H1 (cell line): ENCODE measurements around the gene RBFOX1. TPM values are rescaled to one million over a fixed set of nuclear protein-coding genes. Genes with fewer than 3 reads are reported as not detected.

Source experiments
- CHD7 ChIP-seq: fragments of 300-600 bp; sonication (generic); IDR thresholded peaks from 2 replicates; pipeline ENCODE4 v1.7.1; 2012; ENCODE audit warnings: low read length, moderate library complexity, mild to moderate bottlenecking, inconsistent platforms; ENCODE audit not compliant: insufficient replicate concordance
- polyA plus RNA-seq, 7 experiments: library from polyadenylated mRNA; depleted of rRNA in 3 of 7; stranded (reverse) in 5 of 7; unstranded in 2 of 7; fragments of >200 nt in 5 of 7; fragments of 200-250 nt in 2 of 7; gene quantifications; 1 replicate in 5 of 7; 2 replicates in 1 of 7; 4 replicates in 1 of 7; pipeline versions ENCODE4 v1.2.1 to v1.2.3, GENCODE V29; 2011 to 2013; ENCODE audit warnings: missing spikeins in 2 of 7, mixed read lengths in 2 of 7
- total RNA-seq: library from RNA; stranded (reverse); fragmentation: NEBNext Ultra II Directional; extraction: Animal tissue kit (Norgen Biotek cat#: 25700); gene quantifications from 2 replicates; pipeline ENCODE4 v1.2.1, GENCODE V29; 2021

Gene RBFOX1
- total and polyA plus RNA-seq, 2 of the 8 experiments (the other 6 are each of a cell fraction or from before 2014, with no cell fraction given), result 1.7 to 2.8 TPM

GRCh38 chr16:7343243-7343642, 10.6 kb downstream of the RBFOX1 start (continued):
- no peak for TF ChIP-seq CHD7
